ENCODE data around the gene DZIP3.
"Not testable (repeated sequence)": the region's sequence is repeated elsewhere in the genome, so short reads cannot be mapped to it uniquely, and the experiment has no call there.

The DZIP3 gene

DNA sequence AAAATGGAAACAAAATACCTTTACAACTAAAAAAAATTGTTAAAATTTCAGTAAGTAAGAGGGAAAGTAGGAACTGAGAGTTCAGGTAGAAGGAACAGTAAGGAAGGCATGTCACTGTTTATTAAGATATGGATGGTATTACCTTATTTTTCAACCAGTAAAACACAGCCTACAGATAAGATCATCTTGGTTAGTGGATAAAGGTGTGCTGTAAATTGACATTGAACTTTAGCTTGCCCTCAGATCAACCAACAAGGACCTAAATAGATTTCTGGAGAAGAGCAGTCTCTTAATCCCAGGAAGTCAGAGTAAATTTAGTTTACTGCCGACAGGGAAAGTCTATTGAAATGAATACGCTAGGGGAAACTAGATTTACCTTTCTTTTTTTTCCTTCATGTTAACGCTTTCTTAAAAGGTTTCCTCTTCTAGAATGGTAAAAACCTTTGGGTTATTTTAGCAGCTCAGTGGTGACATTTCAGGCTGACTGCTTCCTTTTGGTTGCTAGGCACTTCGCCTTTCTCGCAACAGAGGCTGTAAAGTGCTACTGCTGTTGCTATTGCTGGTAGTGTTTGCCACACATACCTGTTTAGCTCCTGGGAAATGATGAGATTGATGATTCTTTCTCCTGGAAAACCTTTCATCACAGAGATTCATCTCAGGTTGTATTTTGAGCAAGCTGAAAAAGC lies 12.9 kb downstream of the DZIP3 start:
- DNase-seq (ENCODE audit: low read depth), result no peak

DNA sequence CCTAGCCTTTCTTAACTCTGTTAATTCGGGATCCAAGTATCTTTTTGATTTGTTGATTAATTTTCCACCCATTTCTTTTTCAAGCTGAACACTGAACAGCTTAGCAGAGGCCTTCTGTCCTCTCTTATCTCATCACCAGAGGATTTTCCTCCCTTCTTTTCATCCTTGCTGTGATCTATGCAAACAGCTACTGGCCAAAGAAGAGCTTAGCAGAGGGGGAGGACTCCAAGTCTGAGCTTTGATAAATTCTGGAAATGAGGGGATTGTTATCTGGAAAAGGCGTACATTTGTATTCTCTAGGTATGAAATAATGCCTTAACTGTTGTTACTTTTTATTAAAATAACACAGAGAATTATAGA lies 13.4 kb downstream of the DZIP3 start:
- no peak for DNase-seq (ENCODE audit: low read depth)

DNA sequence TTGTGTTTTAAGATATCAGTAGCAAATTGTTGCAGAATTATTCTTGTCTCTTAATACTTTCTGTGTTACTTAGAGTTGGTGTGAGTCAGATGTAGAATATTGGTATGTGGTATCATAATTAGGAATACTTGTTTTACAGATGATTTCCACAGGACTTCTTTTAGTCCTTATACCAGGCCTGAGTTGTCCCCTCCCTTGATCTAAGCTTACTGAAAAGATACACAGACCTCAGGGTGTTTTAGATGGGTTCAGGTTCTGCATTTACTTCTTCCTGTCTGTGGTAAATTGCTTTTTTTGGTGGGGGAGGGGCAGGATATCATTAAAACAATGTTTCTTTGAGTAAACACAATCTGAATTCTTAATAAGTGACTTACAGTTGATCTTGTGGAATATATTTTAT lies 14.2 kb downstream of the DZIP3 start:
- DNase-seq (ENCODE audit: low read depth), result no peak

DNA sequence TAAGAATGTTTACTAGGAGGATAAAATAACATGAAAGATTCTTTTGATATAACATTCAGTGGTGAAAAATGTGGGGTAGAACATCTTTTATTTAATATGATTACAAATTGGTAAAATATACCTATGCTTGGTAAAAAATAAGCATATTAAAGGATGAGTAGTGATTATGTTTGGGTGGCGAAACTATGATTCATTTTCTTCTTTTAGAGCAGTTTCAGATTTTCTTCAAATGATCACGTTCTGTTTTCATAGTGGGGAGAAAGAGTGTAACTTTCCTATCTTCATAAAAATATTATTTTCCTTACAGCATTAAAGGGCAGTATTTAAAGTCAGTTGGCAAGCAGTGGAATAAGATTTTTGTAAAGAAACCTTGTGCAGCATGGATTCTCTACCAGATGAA lies 15.5 kb downstream of the DZIP3 start:
- DNase-seq (ENCODE audit: low read depth), result no peak

DNA sequence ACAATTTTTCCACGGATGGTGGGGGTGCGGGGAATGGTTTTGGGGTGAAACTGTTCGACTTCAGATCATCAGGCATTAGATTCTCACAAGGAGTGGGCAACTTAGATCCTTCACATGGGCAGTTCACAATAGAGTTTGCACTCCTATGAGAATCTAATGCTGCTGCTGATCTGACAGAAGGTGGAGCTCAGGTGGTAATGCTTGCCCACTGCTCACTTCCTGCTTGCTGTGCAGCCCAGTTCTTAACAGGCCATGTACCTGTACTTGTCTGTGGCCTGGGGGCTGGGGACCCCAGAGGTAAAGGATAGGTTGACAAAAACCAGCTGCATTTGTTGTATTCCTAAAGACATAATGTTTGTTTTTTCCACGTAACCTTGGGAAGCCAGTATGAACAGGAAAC lies 16.0 kb downstream of the DZIP3 start:
- DNase-seq (ENCODE audit: low read depth), result no peak

DNA sequence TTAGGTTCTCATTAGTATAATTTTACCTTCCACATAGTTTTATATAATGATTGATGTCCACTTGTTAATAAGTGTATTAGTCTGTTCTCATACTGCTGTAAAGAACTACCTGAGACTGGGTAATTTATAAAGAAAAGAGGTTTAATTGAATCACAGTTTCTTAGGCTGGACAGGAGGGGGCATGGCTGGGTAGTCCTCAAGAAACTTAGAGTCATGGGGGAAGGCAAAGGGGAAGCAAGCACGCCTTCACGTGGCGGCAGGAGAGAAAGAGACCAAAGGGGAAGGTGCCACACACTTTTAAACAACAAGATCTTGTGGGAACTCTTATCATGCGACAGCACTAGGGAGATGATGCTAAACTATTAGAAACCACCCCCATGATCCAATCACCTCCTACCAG lies 19.2 kb downstream of the DZIP3 start:
- DNase-seq (ENCODE audit: low read depth), result no peak

DNA sequence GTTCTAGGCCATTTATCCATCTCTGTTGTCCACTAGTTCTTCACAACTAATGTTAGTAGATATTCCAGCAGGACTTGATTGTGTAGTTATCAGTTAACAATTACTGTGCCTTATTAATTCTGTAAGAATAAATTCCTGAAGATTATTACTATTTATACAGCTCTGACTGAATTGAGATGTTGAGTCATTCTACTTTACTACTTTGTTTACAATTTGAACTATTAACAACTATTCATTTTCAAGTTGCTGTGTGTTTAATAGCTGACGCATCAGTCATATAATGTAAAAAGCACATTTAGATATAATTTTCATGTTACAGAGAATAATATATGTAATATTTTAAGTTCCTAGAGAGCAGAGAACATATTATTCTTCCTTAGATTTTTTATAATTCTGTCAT lies 21.1 kb downstream of the DZIP3 start:
- no peak for DNase-seq (ENCODE audit: low read depth)

DNA sequence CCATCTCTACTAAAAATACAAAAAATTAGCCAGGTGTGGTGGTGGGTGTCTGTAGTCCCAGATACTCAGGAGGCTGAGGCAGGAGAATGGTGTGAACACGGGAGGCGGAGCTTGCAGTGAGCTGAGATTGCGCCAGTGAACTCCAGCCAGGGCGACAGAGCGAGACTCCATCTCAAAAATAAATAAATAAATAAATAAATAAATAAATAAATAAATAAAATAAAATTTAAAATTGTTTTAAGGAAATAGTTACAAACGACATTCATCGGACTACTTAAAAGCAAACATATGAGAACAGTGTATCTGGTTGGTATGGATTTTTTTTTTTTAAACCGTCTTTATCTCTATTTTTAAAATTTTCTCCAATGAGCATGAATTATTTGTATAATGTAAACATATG lies 26.6 kb downstream of the DZIP3 start:
- not testable (repeated sequence) for DNase-seq (ENCODE audit: low read depth)

DNA sequence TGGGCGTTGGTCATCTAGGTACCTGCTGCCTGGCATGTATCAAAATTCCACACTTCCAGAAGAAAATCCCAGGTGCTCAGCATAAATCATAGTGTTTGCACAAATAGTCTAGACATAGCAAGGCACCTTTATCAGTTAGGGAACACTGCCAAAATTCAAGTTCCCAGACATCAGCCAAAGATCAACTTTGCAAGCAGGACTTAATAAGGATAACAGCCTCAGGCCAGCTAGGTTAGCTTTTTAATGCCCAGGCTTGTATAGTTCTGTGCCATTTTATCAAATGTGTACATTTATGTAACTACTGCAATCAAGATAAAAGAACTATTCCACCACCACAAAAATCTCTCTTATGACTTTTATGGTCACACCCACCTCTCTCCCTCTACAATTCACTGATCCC lies 30.7 kb downstream of the DZIP3 start:
- DNase-seq (ENCODE audit: low read depth), result no peak

DNA sequence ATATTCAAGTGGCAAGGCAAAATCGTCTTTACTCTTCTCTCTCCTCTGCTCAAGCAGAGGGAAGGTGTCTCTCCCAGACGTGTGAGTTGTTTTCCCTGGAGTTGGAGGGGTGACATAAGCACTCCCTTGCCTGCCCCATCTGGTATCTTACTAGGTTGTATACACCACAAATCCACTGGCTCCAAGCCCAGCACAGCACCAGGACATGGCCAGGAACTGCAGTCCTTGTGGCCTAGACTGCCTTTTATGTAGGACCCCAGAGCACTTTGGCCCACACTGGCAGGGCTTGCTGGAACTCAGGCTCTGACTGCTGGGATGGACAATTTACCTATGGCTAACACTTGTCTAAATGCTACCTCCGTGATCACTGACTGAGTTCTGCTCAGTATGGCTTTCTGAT lies 34.0 kb downstream of the DZIP3 start:
- DNase-seq (ENCODE audit: low read depth), result no peak

DNA sequence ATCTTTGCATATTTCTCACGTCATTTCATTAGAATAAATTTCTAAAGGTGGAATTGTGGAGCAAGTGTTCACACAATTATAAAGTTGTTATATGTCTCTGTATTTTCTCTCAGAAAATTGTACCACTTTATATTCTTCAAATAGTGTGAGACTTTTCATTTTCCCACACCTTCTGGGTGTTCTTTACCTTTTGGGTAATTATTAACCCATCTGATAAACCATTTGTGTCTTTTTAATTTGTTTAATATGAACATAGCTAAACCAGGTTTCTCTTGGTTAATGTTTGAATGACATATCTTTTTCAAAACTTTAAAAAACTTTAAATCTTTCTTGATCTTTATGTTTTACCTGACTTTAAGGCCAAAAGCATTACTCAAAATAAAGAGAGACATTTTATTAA lies 40.5 kb downstream of the DZIP3 start:
- no peak for DNase-seq (ENCODE audit: low read depth)

DNA sequence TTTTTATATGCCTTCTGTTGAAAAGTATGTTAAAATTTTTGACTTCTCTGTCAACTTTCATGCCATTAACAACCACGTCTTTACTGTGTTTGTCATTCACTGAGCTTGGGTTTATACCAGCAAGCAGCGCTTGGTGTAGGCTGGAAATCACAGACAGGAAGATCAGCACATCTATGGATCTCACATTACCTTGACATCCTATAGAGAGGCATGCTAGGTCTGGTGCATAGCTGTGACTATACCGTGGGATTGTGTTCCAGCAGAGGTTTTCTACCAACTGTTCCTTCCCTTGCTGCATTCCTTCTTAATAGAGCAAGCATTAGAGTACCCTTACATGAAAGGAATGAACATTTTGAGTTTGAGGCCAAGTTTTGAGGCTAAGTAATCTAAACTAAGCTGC lies 53.0 kb downstream of the DZIP3 start:
- no peak for DNase-seq (ENCODE audit: low read depth)

DNA sequence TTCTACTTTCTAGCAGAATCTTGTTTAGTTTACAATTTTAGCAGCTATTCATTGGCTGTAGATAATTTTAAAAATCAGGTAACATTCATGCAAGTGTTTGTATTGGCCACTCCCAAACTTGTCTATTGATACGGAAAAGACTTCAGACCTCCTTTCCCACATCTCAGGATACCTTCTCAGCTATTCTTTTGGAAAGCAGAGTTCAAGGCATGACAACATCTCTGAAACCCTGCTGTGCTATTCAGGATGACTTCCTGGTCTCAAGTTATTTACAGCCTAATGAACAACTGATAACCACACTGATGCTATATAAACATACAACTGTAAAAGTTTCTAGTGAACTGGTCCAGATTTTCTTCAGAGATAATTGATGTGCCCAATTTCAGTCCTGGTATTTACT lies 55.8 kb downstream of the DZIP3 start:
- no peak for DNase-seq (ENCODE audit: low read depth)

DNA sequence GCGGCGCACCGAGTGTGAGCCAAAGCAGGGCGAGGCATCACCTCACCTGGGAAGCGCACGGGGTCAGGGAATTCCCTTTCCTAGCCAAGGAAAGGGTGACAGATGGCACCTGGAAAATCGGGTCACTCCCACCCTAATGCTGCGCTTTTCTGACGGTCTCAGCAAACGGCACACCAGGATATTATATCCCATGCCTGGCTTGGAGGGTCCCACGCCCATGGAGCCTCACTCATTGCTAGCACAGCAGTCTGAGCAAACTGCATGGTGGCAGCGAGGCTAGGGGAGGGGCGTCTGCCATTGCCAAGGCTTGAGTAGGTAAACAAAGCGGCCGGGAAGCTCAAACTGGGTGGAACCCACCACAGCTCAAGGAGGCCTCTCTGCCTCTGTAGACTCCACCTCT lies 66.1 kb downstream of the DZIP3 start:
- not testable (repeated sequence) for DNase-seq (ENCODE audit: low read depth)

DNA sequence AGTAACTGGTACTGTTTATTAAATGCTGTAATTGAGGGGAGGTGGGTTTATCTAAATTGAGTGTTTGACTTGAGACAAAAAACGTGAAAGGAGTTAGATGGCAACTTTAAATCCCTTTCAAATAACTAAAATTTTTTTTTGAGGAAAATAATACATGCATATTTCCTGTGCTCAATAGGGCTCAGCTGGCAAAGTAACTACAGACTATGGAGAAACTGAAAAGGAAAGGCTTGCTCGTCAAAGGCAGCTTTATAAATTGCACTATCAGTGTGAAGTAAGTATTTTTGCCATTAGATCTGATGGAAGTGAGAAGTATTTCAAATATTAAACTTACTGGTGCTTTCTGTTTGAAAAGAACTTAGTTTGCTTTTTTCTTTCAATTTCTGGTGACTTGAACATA lies 72.2 kb downstream of the DZIP3 start:
- no peak for DNase-seq (ENCODE audit: low read depth)

DNA sequence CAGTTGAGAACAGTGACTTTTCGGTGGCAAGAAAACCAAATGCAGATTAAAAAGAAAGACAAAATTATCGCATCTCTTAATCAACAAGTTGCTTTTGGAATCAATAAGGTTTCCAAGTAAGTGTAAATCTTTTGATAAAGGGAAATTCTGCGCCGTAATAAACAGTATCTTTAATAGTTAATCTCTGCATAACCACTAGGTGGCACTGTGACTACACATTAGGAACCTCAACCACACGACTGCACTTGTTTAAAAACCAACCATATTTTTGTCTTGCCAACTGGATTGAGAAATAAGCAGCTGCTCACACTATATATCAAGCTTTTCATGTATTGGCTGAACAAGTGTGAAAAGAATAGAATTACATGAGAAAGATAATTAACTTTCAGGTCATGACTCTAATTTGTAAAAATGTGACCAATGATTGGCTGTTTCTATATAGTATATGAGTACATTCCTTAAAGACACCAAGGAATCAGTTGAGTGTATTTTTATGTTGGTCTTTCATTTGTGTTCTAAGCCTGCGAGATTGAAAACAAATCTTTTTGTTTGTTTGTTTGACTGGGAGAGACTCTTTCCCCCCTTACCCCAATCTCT lies 72.7 kb downstream of the DZIP3 start:
- peak; percentile 2 for DNase-seq (ENCODE audit: low read depth)

DNA sequence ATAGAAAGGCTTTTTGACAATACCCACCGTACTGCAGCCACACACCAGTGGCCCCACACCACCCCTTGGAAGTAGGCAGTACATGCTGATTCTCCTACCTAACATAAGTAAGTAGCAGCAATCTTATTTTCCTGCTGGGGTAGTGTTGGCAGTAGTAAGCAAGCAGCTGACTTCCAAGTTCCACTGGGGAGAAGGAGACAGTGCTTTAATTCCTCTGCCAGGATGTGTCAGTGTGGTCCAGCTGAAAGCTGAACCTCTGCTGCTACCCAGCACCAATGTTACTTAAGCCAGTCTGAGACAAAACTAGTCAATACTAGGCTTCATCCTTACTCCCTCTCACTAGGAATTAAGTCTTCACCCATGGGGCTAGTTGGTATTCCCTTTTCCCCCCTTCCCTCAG lies 74.7 kb downstream of the DZIP3 start:
- DNase-seq (ENCODE audit: low read depth), result no peak

DNA sequence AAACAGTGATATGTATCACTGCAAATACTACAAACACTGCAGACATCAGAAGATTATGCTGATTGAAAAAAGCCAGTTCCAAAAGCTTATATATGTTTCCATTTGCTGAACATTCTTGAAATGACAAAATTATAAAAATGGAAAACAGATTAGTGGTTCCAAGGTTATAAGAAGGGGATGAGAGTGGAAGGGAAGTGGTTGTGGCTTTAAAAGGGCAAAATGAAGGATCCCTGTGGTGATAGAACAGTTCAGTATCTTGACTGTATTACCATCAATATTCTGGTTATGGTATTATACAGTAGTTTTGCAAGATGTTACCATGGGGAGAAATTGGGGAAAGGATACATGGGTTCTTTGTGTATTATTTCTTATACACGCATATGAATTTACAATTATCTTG lies 77.8 kb downstream of the DZIP3 start:
- no peak for DNase-seq (ENCODE audit: low read depth)

DNA sequence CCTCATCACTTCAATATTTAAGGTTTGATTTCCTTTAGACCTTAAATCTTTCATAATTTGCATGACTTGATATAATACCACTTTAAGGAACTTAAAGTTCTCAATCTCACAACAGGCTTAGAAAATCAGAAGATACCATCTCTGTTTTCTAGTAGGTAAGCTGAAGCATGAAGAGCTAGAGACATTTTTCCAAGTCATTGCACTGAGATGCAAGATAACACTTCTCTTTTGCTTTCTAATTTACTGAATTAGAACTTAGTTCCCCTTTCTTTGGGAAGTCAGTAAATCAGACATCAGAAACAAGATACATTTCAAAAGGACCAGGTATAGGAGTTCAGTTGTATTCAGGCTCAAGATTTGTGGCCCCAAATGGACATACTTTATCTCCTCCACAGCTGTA lies 79.7 kb downstream of the DZIP3 start:
- no peak for DNase-seq (ENCODE audit: low read depth)

DNA sequence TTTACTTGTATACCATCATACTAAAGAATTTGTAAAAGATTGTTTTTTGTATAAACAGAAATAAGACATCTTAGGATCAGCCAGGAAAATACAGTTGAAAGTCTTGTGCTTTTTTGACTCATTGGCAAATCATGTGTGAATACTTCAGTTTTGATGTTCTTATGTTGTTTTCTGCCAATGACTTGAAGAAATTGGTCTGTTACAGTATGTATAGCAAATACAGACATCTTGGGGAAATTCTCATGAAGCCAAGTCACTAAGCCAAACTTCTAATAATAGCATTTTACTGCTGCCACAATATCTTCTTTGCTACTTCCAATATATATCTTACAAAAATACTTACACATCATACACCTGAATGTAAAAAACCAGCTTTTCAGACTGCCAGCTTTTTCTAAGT lies 83.2 kb downstream of the DZIP3 start:
- DNase-seq (ENCODE audit: low read depth), result no peak

DNA sequence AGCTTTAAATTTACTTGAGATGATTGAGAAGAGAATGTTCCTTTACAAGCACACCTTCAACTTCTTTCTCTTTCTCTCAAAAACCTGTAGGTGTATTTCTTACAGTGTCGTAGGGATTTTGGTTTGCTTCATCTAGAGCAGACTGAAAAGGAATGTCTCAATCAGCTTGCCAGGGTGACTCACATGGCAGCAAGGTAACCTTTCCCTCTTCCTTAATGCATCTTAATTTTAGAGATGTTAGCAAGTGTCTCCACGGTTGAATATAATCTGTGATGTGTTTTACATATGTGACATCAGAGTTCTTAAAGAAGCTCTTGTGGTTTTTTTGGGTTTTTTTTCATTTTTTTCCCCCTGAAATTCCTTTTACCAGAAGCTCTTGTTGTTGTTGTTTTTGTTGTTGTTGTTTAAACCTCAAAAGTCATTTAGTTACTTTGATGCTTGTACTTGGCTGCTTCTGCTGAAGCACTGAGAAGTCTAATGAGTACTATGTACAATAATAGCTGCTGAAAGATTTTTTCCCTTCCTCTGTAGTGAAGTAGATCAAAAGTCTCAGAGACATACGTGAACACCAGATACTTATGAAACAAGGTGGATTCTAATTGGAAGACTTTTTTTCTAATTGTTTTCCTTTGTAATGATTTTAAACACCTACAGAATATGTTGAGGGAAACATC lies 84.6 kb downstream of the DZIP3 start:
- no peak for DNase-seq (ENCODE audit: low read depth)

DNA sequence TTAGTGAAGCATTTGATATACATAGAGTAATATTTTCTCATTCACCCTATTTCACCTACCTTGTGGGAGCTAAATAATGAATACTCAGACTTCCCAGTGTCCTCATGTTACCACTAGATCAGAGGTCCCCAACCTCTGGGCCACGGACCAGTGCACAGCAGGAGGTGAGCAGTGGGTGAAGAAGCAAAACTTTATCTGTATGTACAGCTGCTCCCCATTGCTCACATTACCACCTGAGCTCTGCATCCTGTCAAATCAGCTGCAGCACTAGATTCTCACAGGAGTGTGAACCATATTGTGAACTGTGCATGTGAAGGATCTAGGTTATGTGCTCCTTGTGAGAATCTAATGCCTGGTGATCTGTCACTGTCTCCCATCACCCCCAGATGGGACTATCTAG lies 88.3 kb downstream of the DZIP3 start:
- DNase-seq (ENCODE audit: low read depth), result no peak

DNA sequence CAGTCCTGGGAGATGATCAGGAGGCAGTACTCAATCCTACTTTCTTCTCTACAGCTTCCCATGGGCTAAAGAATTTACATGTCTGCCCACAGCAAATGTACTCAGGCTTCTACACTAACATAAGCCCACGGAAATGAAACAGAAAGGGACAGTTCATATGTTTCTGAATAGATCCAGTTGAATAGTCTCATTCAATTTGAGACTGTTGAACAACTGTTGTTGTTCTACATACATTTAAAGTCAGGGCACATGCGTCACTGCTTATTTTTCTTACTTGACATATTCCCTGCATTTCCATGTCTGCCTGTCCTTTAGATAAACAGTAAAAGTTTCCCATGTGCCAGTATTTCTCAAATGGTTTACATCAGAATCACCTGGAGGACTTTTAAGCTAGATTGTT lies 102.8 kb downstream of the DZIP3 start:
- DNase-seq (ENCODE audit: low read depth), result not testable (repeated sequence)

DNA sequence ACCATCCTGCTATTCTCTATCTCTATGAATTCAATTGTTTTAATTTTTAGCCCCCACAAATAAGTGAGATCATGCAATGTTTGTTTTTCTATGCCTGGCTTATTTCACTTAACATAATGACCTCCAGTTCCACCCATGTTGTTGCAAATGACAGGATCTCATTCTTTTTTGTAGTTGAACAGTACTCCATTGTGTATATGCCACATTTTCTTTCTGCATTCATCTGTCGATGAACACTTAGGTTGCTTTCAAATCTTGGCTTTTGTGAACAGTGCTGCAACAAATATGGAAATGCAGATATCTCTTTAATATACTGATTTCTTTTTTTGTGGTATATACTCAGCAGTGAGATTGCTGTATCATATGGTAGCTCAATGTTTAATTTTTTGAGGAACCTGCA lies 108.9 kb downstream of the DZIP3 start:
- no peak for DNase-seq (ENCODE audit: low read depth)
